ENCODE results near the gene HOXB8. TPM values are rescaled to one million over a fixed set of nuclear protein-coding genes. Genes with fewer than 3 reads are reported as not detected.

The HOXB8 gene
- total RNA-seq, 1 donor from 2014 or later = not detected

- intact Hi-C loops (cut with DNase I) = no loop called here
- no peak for DNase-seq (ENCODE audit: low spot score)
These were observed 13.3 kb downstream of the HOXB8 start for GRCh38 chr17:48601539-48602425.

- no peak for DNase-seq (ENCODE audit: low spot score)
- intact Hi-C loops (cut with DNase I) = no loop called here
These were observed 13.9 kb downstream of the HOXB8 start for GRCh38 chr17:48601207-48601538.

- no peak for DNase-seq (ENCODE audit: low spot score)
- intact Hi-C loops (cut with DNase I) = no loop called here
These were observed 14.6 kb downstream of the HOXB8 start for GRCh38 chr17:48600244-48601098.

- intact Hi-C loops (cut with DNase I) = loop anchor here (10.0 kb wide), 1 partner anchor 355 kb away; no protein-coding TSS in a partner anchor
- DNase-seq (ENCODE audit: low spot score) = no peak
These were observed 15.7 kb downstream of the HOXB8 start for GRCh38 chr17:48599354-48599753.

- intact Hi-C loops (cut with DNase I) = loop anchor here (10.0 kb wide), 1 partner anchor 354 kb away; no protein-coding TSS in a partner anchor
- no peak for DNase-seq (ENCODE audit: low spot score)
These were observed 16.4 kb downstream of the HOXB8 start for GRCh38 chr17:48598736-48599135.

- intact Hi-C loops (cut with DNase I) = loop anchor here (10.0 kb wide), 1 partner anchor 353 kb away; no protein-coding TSS in a partner anchor
- no peak for DNase-seq (ENCODE audit: low spot score)
These were observed 17.1 kb downstream of the HOXB8 start for GRCh38 chr17:48597778-48598631.

GRCh38 chr17:48597528-48597777 lies 17.6 kb downstream of the HOXB8 start:
- DNase-seq (ENCODE audit: low spot score) = no peak
- intact Hi-C loops (cut with DNase I) = loop anchor here (10.0 kb wide), 1 partner anchor 353 kb away; no protein-coding TSS in a partner anchor

GRCh38 chr17:48596735-48597527 lies 18.2 kb downstream of the HOXB8 start:
- no peak for DNase-seq (ENCODE audit: low spot score)
- intact Hi-C loops (cut with DNase I) = loop anchor here (10.0 kb wide), 1 partner anchor 352 kb away; no protein-coding TSS in a partner anchor

GRCh38 chr17:48596000-48596734 lies 18.9 kb downstream of the HOXB8 start:
- intact Hi-C loops (cut with DNase I) = loop anchor here (10.0 kb wide), 1 partner anchor 351 kb away; no protein-coding TSS in a partner anchor
- DNase-seq (ENCODE audit: low spot score) = no peak

GRCh38 chr17:48595278-48595999 lies 19.7 kb downstream of the HOXB8 start:
- no peak for DNase-seq (ENCODE audit: low spot score)
- intact Hi-C loops (cut with DNase I) = loop anchor here (10.0 kb wide), 1 partner anchor 351 kb away; no protein-coding TSS in a partner anchor

GRCh38 chr17:48594538-48595277 lies 20.4 kb downstream of the HOXB8 start:
- intact Hi-C loops (cut with DNase I) = loop anchor here (5.0 to 10.0 kb wide), 2 partner anchors 257 to 350 kb away; no protein-coding TSS in a partner anchor
- DNase-seq (ENCODE audit: low spot score) = no peak

- DNase-seq (ENCODE audit: low spot score) = no peak
These were observed 21.1 kb downstream of the HOXB8 start for GRCh38 chr17:48593840-48594537.

GRCh38 chr17:48593126-48593829 lies 21.8 kb downstream of the HOXB8 start, which contains the start of gene HOXB5:
TSS of gene HOXB5 (minus strand) at chr17:48593779. CDS start at chr17:48593682, 97 bp downstream.
- no peak for DNase-seq (ENCODE audit: low spot score)
- intact Hi-C loops (cut with DNase I) = loop anchor here (5.0 to 10.0 kb wide), 2 partner anchors 256 to 348 kb away; no protein-coding TSS in a partner anchor

More at GRCh38 chr17:48593840-48594537, 21.1 kb downstream of the HOXB8 start:
- intact Hi-C loops (cut with DNase I) = loop anchor here (5.0 to 10.0 kb wide), 2 partner anchors 257 to 349 kb away; no protein-coding TSS in a partner anchor

- intact Hi-C loops (cut with DNase I) = loop anchor here (5.0 to 10.0 kb wide), 2 partner anchors 255 to 348 kb away; no protein-coding TSS in a partner anchor
- no peak for DNase-seq (ENCODE audit: low spot score)
These were observed 22.5 kb downstream of the HOXB8 start for GRCh38 chr17:48592577-48592976.

GRCh38 chr17:48592057-48592514 lies 23.0 kb downstream of the HOXB8 start:
- no peak for DNase-seq (ENCODE audit: low spot score)
- intact Hi-C loops (cut with DNase I) = loop anchor here (5.0 to 10.0 kb wide), 2 partner anchors 255 to 347 kb away; no protein-coding TSS in a partner anchor

Measured in cardiac septum (tissue), 1 donor.